NB4 (cell line): ENCODE results near the gene TALDO1.

Experiments
- DNase-seq: peaks from one replicate; pipeline ENCODE4 v3.0.0; 2010; ENCODE audit warnings: low read depth
- H3K4me3 ChIP-seq: one replicate; pipeline ENCODE4 v1.5.1; 2011; ENCODE audit warnings: mild to moderate bottlenecking, low read depth, low read length, moderate library complexity
- MYC ChIP-seq: IDR thresholded peaks from 2 replicates; pipeline ENCODE4 v1.6.1; 2011; ENCODE audit warnings: low read depth, low read length
- POLR2A ChIP-seq: IDR thresholded peaks from 2 replicates; pipeline ENCODE4 v1.6.1; 2011; ENCODE audit warnings: mild to moderate bottlenecking; ENCODE audit not compliant: insufficient read length; ENCODE audit errors: extremely low read depth
- TF ChIP-seq, protein P1 (sequence below): IDR thresholded peaks from one replicate; pipeline ENCODE4 v1.5.1; 2012; ENCODE audit warnings: low read depth, low read length
- TF ChIP-seq, protein P2 (sequence below): IDR thresholded peaks from 2 replicates; pipeline ENCODE4 v1.6.1; 2011; ENCODE audit warnings: low read depth, low read length

Gene TALDO1

DNA sequence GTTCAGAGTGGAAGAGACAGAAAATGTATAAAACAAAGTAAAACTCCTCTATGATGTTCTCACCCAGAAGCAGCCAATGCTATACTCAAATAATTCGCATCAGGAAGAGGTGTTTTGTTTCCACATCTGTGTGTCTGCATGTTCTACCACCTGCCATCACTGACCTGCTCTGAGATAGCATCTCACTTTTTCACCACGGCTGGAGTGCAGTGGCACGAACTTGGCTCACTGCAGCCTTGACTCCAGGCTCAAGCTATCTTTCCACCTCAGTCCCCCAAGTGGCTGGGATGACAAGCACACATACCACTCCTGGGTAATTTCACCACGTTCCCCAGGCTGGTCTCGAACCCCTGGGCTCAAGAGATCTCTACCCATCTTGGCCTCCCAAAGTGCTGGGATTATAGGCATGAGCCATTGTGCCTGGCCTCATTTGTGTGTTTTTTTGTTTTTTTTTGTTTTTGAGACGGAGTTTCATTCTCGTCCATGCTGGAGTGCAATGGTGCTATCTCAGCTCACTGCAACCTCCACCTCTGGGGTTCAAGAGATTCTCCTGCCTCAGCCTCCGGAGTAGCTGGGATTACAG, 14.4 kb downstream of the TALDO1 start:
- peak; percentile 32 for DNase-seq
- H3K4me3 ChIP-seq: no peak overlapping the region
- TF ChIP-seq POLR2A: no peak

DNA sequence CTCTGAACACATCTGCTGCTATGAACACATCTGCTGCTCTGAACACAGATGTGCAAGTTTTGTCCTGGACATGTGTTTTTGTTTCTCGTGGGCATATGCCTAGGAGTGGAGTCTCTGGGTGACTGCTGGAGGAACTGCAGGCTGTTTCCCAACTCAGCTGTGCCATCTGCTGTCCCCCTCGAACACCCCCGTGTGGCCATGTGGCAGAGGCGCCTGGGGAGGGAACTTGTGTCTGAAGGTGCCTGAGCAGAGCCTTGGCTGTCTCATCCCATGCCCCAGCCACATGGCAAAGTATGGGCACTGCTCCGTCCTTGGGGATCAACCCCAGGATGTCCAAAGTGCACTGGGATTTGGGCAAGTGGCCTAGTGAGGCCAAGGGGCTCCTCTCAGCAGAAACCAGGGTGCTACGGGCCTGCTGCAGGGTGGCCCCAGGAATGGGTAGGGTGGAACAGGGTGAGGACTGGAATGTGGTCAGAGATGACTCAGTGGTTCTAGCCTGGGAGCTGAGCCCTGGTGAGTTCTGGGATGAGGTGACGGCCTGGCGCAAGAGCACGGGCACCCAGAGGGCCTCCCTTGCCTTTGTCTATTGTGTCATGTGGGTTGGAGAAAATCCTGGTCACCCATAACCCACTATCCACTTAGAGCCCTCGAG, 15.3 kb downstream of the TALDO1 start:
- TF ChIP-seq, protein P1, sequence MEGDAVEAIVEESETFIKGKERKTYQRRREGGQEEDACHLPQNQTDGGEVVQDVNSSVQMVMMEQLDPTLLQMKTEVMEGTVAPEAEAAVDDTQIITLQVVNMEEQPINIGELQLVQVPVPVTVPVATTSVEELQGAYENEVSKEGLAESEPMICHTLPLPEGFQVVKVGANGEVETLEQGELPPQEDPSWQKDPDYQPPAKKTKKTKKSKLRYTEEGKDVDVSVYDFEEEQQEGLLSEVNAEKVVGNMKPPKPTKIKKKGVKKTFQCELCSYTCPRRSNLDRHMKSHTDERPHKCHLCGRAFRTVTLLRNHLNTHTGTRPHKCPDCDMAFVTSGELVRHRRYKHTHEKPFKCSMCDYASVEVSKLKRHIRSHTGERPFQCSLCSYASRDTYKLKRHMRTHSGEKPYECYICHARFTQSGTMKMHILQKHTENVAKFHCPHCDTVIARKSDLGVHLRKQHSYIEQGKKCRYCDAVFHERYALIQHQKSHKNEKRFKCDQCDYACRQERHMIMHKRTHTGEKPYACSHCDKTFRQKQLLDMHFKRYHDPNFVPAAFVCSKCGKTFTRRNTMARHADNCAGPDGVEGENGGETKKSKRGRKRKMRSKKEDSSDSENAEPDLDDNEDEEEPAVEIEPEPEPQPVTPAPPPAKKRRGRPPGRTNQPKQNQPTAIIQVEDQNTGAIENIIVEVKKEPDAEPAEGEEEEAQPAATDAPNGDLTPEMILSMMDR: peak; percentile 37
- TF ChIP-seq MYC: peak; percentile 56; the same call in 1 of the 2 replicates
- TF ChIP-seq, protein P2, sequence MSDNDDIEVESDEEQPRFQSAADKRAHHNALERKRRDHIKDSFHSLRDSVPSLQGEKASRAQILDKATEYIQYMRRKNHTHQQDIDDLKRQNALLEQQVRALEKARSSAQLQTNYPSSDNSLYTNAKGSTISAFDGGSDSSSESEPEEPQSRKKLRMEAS: peak; percentile 78
- no peak for TF ChIP-seq POLR2A
- no peak overlapping the region for H3K4me3 ChIP-seq
- DNase-seq: peak; percentile 76

DNA sequence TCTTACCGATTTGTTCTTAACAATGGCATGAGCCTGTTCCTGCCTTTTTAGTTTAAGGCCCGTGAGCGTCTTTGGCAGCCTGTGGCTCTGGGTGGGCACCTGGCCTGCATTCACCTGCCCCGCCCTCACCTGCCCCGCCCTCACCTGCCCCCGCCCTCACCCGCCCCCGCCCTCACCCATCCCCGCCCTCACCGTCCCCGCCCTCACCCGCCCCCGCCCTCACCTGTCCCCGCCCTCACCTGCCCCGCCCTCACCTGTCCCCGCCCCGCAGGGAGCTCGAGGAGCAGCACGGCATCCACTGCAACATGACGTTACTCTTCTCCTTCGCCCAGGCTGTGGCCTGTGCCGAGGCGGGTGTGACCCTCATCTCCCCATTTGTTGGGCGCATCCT, 15.8 kb downstream of the TALDO1 start:
- no peak overlapping the region for H3K4me3 ChIP-seq
- DNase-seq: no peak
- TF ChIP-seq POLR2A (no peak), MYC (no peak)
- TF ChIP-seq, protein P2: no peak
- TF ChIP-seq, protein P1: no peak

DNA sequence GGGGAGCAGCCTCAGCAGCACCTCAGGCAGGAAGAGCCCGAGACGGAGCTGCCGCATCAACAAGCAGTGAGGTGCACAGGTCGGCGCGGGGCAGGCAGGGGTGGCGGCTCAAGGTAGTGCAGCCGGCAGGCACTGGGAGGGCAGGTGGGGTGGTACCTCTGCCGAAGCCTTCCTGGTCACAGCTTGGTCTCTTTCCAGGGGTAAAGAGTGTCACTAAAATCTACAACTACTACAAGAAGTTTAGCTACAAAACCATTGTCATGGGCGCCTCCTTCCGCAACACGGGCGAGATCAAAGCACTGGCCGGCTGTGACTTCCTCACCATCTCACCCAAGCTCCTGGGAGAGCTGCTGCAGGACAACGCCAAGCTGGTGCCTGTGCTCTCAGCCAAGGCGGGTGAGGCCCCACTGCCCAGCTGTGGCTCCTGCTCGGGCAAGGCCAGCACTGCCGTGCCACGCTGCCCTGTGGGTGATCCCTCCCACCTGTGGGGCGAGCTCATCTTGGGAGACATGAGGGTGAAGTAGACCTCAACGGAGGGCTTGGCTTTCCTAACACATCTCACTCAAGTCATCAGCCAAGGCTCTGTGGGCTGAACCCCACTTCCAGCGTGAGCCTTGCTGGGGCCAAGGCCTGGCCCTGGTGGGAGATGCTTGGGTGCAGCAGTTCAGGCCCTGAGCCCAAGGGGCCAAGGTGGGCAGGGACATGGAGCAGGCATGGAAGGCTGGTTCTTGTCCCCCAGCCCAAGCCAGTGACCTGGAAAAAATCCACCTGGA, 16.5 kb downstream of the TALDO1 start:
- no peak overlapping the region for H3K4me3 ChIP-seq
- DNase-seq: no peak
- TF ChIP-seq POLR2A: peak; percentile 23
- TF ChIP-seq MYC: no peak

DNA sequence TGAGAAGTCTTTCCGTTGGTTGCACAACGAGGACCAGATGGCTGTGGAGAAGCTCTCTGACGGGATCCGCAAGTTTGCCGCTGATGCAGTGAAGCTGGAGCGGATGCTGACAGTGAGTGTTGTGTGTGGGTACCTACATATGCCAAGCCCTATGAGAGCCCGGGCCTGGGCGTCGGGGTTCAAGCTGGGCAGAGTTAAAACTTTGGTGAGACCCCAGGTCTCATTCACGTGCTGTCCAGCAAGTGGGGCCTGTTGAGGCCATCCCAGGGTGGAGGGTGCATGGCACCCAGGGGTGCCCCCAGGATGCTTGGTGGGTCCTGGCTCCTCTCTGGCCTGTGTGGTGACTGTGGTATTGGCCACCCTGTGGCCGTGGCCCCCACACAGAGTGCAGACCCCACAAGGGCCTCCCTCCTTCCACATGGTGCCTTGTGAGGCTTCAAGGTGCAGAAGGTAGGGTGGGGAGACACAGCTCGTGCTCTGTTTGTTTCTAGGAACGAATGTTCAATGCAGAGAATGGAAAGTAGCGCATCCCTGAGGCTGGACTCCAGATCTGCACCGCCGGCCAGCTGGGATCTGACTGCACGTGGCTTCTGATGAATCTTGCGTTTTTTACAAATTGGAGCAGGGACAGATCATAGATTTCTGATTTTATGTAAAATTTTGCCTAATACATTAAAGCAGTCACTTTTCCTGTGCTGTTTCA, 17.2 kb downstream of the TALDO1 start:
- TF ChIP-seq, protein P2: no peak
- no peak for TF ChIP-seq MYC
- H3K4me3 ChIP-seq: no peak overlapping the region
- DNase-seq: no peak

DNA sequence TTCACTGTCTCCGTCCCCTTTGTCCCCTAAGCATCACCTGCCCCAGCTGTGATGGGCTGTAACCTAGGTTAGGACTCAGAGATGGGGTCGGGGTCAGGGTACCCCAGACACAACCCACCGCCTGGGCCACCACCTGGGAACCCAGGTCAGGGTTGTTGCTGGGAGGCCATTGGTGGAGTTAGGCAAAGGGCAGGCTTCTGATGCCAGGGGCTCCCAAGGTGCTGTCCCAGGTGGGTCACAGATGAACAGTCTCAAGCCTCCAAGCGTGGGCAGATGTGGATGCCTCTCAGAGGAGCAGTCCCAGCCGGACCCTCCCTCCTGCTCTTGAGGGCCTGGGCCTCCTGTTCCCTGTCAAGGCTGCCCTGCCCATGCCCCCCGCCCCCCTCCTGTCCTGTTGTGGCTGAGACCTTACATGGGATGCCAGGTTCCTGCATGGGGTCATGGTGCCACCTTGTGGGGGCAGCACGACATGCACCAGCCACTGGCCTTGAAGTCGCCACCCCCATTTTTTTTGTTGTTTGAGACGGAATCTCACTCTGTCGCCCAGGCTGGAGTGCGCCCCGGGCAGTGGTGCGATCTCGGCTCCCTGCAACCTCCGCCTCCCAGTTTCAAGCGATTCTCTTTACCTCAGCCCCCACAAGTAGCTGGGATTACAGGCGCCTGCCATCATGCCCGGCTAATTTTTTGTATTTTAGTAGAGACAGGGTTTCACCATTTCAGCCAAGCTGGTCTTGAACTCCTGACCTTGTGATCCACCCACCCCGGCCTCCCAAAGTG, 17.9 kb downstream of the TALDO1 start:
- peak; percentile 74 for DNase-seq
- TF ChIP-seq, protein P1: peak; percentile 61
- peak; percentile 18 for TF ChIP-seq POLR2A
- TF ChIP-seq MYC: 0 out of 2 replicates have a peak, but pooled peaks have one; percentile 25
- TF ChIP-seq, protein P2: peak; percentile 47
- H3K4me3 ChIP-seq: no peak overlapping the region

DNA sequence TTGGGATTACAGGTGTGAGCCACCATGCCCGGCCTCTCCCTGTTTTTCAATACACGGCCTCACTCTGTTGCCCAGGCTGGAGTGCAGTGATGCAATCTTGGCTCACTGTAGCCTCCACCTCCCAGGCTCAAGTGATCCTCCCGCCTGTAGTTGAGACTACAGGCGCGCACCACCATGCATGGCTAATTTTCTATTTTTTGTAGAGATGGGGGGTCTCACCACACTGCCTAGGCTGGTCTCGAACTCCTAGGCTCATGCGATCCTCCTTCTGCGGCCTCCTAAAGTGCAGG, 18.5 kb downstream of the TALDO1 start:
- TF ChIP-seq, protein P1: no peak
- no peak for TF ChIP-seq POLR2A
- TF ChIP-seq MYC: no peak
- TF ChIP-seq, protein P2: no peak
- no peak for DNase-seq
- no peak overlapping the region for H3K4me3 ChIP-seq
